DND-41 (cell line): ENCODE results near the gene SEMA4F.

Experiments
- EZH2 ChIP-seq: IDR thresholded peaks from 3 replicates; pipeline ENCODE4 v1.6.1; 2012; ENCODE audit warnings: borderline replicate concordance, low read depth, mild to moderate bottlenecking, moderate library complexity, low read length, inconsistent platforms; ENCODE audit not compliant: severe bottlenecking
- TF ChIP-seq, protein P1 (sequence below): IDR thresholded peaks from 2 replicates; pipeline ENCODE4 v1.5.1; 2012; ENCODE audit warnings: borderline replicate concordance, low read length, moderate library complexity, mild to moderate bottlenecking; ENCODE audit not compliant: poor library complexity, severe bottlenecking; ENCODE audit errors: extremely low read depth

DNA sequence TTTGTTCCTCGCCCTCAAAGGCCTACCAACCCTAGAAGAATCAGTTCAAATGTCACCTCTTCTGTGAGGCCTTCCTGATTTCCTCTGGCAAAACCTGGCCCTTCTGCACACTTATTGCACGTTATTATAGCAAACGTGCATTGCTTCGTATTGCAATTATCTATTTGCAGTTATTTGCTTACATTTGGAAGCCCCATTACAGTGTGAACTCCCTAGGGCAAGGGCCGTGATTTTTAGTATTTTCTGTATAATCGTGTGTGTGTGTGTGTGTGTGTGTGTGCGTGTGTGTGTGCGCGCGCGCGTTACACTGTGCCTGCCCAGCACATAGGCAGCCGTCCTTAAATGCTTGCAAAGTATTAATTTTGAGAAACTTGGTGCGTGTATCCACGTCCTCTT is 460 bp upstream of the SEMA4F start:
- no peak for TF ChIP-seq EZH2
- TF ChIP-seq, protein P1, sequence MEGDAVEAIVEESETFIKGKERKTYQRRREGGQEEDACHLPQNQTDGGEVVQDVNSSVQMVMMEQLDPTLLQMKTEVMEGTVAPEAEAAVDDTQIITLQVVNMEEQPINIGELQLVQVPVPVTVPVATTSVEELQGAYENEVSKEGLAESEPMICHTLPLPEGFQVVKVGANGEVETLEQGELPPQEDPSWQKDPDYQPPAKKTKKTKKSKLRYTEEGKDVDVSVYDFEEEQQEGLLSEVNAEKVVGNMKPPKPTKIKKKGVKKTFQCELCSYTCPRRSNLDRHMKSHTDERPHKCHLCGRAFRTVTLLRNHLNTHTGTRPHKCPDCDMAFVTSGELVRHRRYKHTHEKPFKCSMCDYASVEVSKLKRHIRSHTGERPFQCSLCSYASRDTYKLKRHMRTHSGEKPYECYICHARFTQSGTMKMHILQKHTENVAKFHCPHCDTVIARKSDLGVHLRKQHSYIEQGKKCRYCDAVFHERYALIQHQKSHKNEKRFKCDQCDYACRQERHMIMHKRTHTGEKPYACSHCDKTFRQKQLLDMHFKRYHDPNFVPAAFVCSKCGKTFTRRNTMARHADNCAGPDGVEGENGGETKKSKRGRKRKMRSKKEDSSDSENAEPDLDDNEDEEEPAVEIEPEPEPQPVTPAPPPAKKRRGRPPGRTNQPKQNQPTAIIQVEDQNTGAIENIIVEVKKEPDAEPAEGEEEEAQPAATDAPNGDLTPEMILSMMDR: no peak
